GM12801 (cell line): ENCODE data around the gene MACROD2.

Experiments used
- TF ChIP-seq, protein P1 (sequence below): IDR thresholded peaks from one replicate; pipeline ENCODE4 v1.5.1; 2011; ENCODE audit warnings: control low read depth; ENCODE audit not compliant: insufficient read length; ENCODE audit errors: extremely low read depth

The MACROD2 gene

DNA sequence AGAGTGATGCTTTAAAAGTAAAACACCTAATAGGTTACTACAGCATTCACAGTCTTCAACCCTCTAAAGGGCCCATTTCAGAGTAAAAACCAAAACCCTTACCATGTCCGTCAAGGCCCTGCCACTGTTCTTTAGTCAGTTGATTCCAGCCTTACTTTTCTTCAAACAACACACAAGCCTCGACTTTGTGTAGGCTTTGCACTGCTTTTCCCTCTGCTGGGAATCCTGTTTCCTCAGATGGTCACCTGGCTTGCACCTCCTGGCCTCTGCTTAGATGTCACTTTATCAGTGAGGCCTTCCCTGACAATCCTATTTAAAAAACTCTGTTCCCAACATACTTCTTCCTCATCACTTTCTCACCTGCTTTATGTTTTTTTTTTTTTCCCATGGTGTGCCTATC is 419.2 kb downstream of the MACROD2 start:
- TF ChIP-seq, protein P1, sequence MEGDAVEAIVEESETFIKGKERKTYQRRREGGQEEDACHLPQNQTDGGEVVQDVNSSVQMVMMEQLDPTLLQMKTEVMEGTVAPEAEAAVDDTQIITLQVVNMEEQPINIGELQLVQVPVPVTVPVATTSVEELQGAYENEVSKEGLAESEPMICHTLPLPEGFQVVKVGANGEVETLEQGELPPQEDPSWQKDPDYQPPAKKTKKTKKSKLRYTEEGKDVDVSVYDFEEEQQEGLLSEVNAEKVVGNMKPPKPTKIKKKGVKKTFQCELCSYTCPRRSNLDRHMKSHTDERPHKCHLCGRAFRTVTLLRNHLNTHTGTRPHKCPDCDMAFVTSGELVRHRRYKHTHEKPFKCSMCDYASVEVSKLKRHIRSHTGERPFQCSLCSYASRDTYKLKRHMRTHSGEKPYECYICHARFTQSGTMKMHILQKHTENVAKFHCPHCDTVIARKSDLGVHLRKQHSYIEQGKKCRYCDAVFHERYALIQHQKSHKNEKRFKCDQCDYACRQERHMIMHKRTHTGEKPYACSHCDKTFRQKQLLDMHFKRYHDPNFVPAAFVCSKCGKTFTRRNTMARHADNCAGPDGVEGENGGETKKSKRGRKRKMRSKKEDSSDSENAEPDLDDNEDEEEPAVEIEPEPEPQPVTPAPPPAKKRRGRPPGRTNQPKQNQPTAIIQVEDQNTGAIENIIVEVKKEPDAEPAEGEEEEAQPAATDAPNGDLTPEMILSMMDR = no peak

DNA sequence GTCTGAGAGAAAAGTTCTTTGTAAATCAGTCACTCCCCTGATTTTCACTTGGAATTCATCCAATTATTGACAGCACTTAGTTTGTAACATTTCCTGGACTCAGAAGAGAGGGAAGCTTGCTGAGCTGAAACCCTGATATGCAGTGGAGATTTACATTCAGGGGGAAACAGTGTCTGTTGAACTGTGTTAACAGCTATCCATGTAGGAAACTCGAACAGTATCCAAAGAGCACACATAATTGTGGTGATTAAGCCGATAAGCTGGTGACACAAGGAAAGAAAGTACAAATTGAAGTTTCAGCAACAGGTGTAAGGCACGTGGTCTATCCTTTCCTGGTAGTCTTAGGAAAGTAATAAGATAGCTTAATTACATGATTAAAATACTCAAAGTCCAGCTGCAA is 420.2 kb downstream of the MACROD2 start:
- TF ChIP-seq, protein P1 = no peak

DNA sequence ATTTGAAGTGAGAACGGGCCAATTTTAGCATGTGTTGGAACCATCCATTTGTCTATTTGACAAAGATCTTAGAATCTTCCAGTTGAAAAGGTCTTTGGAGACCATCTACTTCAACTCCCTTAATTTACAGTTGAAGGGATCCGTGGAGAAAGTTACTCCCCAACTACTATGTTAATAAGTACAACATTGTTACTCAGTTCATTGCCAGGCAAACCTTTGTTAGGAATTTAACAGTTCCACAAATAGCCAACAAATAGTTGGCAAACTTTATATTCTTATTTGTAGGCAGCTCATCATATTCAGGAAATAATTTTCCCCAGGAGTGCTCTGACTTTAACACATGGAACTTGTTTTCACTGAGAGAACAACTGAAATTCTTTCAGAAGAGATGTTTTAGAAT is 423.1 kb downstream of the MACROD2 start:
- TF ChIP-seq, protein P1 = no peak

DNA sequence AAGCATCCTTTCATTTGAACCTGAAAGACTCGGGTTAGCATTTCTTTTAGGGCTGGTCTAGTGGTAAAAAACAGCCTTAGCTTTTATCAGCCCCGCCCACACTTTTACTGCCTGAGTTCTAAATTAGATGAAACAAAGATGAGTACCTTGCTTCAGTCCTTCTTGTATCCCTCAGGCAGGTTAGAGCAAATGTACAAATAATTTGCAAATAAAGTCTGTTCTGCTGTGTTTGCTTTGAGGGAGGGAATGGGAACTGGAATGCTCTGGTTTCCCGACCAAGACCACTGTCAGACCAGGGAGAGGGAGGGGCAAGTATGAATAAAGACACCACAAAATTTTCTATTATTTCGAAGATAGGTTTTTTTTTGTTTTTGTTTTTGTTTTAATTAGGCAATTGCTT is 427.6 kb downstream of the MACROD2 start:
- TF ChIP-seq, protein P1 = no peak

DNA sequence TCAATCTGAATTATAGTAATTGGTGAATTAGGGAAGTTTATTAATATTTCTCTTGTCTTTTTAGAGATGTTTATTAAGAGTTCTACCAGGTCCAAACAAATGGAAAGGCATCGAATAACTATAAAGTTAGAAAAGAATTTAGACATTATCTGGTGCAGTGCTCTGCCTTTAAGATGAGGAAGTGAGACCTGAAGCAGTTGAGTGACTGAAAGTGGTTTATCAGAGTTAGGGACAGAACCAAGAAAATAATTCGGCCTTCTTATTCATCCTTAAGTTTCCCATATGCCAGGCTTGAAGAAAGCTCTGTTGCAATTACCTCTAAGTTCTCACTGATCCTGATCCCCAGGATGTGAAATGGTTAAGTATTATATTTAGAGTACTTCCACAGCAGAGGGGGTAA is 436.3 kb downstream of the MACROD2 start:
- TF ChIP-seq, protein P1 = no peak

DNA sequence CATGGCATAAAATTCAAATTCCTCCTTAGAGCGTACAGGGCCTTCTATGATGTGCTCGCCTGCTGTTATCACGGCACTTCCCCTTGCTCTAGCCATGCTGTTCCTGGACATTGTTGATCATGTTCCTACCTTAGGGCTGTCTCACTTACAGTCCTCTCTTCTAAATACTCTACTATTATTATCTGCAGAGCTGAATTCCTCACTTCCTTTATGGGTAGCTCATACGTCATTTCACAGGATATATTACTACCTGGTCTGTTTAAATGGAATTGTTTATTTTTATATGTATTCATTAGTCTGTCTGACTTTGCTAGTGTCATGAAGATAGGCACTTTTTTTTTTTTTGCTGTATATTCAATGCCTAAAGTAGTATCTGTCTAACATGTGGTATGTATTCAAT is 436.8 kb downstream of the MACROD2 start:
- TF ChIP-seq, protein P1 = no peak

DNA sequence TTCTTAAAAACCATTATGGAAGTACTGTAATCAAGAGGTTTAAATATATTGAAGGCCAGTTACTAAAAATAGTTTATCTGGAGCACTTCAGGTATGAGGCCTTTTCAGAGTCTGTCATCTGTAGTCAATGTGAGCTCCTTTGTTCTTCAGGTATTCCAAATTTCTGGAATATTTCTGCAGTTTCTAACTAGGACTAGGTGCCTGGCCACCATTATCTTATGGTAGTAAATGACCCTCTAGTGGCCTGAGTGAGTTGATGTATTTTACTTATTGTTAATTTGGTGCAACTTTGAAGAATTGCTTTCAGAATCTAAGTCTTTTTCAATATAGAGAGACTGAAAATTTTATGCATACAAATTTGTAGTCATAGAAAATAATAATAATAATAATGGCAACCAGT is 437.3 kb downstream of the MACROD2 start:
- TF ChIP-seq, protein P1 = no peak
